ENCODE results near the gene IRGC. TPM values are rescaled to one million over a fixed set of nuclear protein-coding genes. Genes with fewer than 3 reads are reported as not detected.
A peak's percentile ranks its signal among the peaks of the same experiment; 100 is the strongest.

The IRGC gene
- total and polyA plus RNA-seq, 2 of the 4 experiments (the other 2 are of a cell fraction): not detected

DNA sequence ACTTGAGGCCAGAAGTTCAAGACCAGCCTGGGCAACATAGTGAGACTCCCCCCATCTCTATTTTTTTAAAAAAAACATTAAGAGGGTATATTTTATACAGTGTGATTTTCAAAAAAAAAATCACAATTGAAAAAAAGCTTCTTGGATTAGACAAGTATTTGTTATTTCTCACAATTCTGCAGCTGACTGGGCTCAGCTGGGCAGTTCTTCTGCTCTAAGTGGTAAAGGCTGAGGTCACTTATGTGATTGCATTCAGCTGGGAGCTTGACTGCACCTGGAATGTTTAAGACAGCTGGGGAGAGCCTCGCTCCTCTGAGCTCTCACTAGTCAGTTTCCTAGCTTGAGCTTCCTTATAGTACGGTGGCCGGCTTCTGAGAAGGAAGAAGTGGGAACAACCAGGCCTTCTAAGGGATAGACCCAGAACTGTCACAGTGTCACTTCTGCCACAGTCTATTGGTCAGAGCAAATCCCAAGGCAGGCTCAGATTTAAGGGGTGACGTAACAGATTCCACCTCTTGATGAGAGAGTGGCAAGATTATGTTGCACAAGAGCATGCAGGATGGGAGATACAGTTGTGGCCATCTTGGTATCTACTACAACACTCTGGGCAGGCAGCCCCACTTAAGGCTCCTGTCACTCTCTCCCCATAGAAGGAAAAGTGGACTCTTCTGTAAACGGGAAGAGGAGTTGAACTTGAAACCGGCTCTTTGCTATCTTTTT, 19.7 kb upstream of the IRGC start:
- Histone ChIP-seq H3K27ac (ENCODE audit: insufficient read depth, low read length) (no peak overlapping the region), H4K20me1 (ENCODE audit: insufficient read depth, low read length) (no peaks in the 10 kb centered on the region), H2BK20ac (ENCODE audit: low read depth, low read length) (no peak overlapping the region), H2AK5ac (ENCODE audit: low read depth, low read length) (no peak overlapping the region), H3K36me3 (ENCODE audit: control insufficient read depth, insufficient read depth, low read length) (no peaks in the 10 kb centered on the region), H4K91ac (ENCODE audit: insufficient read depth, low read depth, low read length) (no peak overlapping the region), H3K27me3 (ENCODE audit: control insufficient read depth, insufficient read depth, low read length) (no peaks in the 10 kb centered on the region; the same call in 1 of the 2 replicates), H3K4ac (ENCODE audit: low read depth, low read length) (no peak overlapping the region), H2AK9ac (replicated peaks; ENCODE audit: low read depth, low read length, poor library complexity) (peak overlapping the region; percentile 44), H3K4me1 (ENCODE audit: control insufficient read depth, insufficient read depth, low read length) (peaks cover 5% of the 10 kb centered on the region), H2AFZ (replicated peaks; ENCODE audit: low read length, poor library complexity) (no peak overlapping the region), H2BK120ac (ENCODE audit: low read depth, low read length) (no peak overlapping the region), H3K14ac (replicated peaks; ENCODE audit: low read depth, low read length) (no peak overlapping the region), H3K23ac (ENCODE audit: low read depth, low read length) (no peak overlapping the region), H3K9ac (ENCODE audit: low read depth, low read length) (no peak overlapping the region), H3K4me3 (ENCODE audit: insufficient read depth, low read depth, low read length) (no peak overlapping the region), H3K4me2 (ENCODE audit: low read depth, low read length) (no peak overlapping the region), H2BK5ac (ENCODE audit: low read depth, low read length, poor library complexity, severe bottlenecking) (no peak overlapping the region), H3K18ac (ENCODE audit: low read depth, low read length) (no peak overlapping the region), H3K79me1 (ENCODE audit: low read depth in 1 of 2, low read length in 2 of 2) (no peaks in the 10 kb centered on the region), H3K56ac (ENCODE audit: extremely low read depth, insufficient read depth, low read length) (no peak overlapping the region), H3K9me1 (ENCODE audit: insufficient read depth, low read length) (peaks cover 4% of the 10 kb centered on the region; the same call in 1 of the 2 replicates), H4K5ac (ENCODE audit: low read depth, low read length) (no peak overlapping the region), H4K8ac (ENCODE audit: low read depth in 2 of 2, low read length in 2 of 2) (no peak overlapping the region), H3K9me3 (ENCODE audit: control insufficient read depth, insufficient read depth, low read length) (peaks cover 18% of the 10 kb centered on the region), H2BK15ac (ENCODE audit: low read depth, low read length) (no peak overlapping the region)
- DNase-seq (no peak), ATAC-seq (ENCODE audit: low read depth) (no peak)
- WGBS, 2 experiments (ENCODE audit: extremely low coverage in 2 of 2, insufficient read length in 1 of 2): 83% methylated on average over 1 of the region's 6 CpGs; no CpG with 5 or more reads in 1 of the 2 experiments
- dilution Hi-C loops (cut with HindIII; ENCODE audit: low sequenced_read_pairs, unreplicated experiment): no loop called here
- POLR2A ChIA-PET (ENCODE audit: unreplicated experiment): no interaction called here
- intact Hi-C loops (cut with micrococcal nuclease): no loop called here
- CTCF ChIA-PET: no interaction called here
- in situ Hi-C loops (cut with MboI; ENCODE audit: low sequenced_read_pairs): no loop called here
- TF ChIP-seq CEBPB (IDR thresholded peaks at IDR 0.05; ENCODE audit: low read depth, low read length) (peak; percentile 33; the same call in 1 of the 2 replicates), MAZ (IDR thresholded peaks at IDR 0.05; ENCODE audit: borderline replicate concordance, low read depth, low read length) (no peak), RAD21 (IDR thresholded peaks at IDR 0.05; ENCODE audit: low read length) (no peak), RFX5 (IDR thresholded peaks at IDR 0.05; ENCODE audit: low read depth, low read length) (no peak), RCOR1 (IDR thresholded peaks at IDR 0.05; ENCODE audit: insufficient replicate concordance, low read length) (no peak), SMC3 (IDR thresholded peaks at IDR 0.05; ENCODE audit: low read depth, low read length) (no peak)
- no TSS peak for BruUV-seq (replicated peaks)

Measured in IMR-90 (cell line).